HG03571 (cell line): ENCODE data around the gene SRGAP3.

Experiments used
- ATAC-seq: cut with Tn5 transposase; IDR thresholded peaks from one replicate; pipeline ENCODE4 v1.9.1; 2021; ENCODE audit not compliant: unreplicated experiment

SRGAP3 gene

DNA sequence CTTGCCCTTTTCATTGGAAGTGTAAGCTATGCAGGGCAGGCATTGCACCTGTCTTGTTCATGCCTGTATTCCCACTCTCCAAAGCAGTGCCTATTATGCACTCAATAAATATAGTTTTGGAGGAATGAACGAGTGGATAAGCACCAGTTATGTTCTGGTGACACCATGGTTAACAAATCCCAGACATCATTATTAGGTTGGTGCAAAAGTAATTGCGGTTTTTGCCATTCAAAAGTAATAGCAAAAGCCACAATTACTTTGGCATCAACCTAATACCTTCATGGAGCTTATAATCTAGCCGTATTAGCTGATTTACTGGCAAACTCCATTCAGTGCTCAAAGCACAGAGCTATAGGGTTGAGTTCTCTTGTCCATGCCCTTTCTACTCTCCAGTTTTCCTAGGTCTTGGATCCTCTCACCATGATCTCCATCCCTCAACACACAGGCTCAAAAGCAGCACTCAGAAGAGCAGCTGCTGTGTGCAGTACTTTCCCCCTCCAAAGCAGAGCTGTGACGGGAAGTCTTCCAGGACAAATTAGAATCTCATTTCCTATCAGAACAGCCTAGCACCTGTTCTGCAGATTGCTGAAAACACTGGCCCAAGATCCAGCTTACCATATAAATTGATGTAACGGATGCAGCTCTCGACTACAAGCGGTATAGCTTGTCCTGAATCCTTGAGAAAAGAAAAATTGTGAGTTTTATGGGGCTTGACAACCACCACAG is 223.0 kb downstream of the SRGAP3 start:
- no peak for ATAC-seq

DNA sequence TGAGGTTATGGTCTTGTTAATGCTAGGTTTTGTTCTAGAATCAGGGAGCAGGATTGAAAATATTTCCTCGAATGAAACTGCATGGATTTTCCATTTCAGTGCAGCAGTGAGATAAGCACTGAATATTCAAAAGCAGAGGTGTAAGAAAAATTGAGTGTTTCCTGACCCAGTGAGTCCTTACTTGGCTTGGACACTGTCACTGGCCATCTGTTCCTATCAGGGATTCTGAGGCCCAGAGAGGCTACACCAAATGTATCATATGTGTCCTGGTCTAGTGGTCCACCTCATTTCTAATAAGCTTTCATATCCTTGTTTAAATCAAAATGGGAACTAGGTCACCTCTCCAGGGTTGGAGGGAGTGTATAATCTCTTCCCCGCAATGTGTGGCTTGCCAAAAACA is 225.1 kb downstream of the SRGAP3 start:
- no peak for ATAC-seq

DNA sequence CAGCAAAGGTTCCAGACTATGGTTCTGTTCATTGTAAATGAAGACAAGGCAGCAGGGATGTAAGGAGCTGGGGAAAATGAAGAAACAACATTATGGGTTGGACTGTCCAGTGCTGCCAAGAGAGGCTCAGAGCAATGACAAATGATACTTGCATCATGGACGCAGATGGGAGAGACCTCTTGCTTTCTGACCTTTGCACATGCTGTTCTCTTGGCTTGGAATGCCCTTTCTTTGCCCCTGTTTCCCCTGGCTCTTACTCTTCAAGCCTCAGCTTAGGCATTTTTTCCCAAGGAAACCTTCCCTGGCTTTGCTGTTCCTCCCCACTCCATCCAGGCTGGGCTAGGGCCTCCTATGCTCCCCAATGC is 226.2 kb downstream of the SRGAP3 start:
- no peak for ATAC-seq

DNA sequence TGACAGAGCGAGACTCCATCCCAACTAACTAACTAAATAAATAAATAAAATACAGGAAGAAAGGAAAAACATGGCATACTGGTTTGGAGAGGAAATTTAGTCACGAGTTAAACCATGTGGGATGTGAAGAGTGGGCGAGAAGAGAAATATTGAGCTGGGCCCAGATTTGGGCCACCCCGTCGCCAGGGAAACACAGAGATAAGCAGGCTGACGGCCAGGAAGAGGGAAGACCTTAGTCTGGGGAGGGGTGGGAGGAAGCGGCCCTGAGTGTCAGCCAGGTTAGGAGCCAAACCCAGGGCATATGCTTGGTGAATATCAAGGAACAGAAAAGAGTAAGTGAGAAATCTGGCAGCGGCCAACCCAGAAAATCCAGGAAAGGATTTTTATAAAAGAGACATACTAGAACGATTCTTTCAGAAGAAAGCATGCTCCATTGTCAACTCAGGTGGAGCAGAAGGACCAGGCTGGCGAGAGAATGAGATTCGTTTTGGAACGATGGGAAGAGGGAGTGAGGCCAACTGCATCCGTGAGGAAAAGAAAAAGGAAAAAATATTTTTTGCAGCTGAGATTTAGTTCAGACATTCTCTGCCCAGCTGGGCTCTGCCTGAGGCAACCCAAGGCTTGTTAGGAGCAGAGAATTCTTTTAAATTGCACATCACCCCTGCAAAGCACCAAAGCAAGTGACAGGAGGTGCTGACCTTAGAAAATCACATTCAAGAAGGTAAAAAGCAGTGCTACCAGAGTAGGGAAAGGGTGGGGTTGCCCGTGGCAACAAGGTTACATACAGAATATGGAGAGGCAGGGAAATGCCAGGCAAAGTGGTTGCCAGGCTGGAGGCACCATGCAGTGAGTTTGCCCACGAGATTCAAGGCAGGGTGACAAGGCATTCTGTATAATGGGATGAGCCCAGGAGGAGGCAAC is 226.9 kb downstream of the SRGAP3 start:
- no peak for ATAC-seq

DNA sequence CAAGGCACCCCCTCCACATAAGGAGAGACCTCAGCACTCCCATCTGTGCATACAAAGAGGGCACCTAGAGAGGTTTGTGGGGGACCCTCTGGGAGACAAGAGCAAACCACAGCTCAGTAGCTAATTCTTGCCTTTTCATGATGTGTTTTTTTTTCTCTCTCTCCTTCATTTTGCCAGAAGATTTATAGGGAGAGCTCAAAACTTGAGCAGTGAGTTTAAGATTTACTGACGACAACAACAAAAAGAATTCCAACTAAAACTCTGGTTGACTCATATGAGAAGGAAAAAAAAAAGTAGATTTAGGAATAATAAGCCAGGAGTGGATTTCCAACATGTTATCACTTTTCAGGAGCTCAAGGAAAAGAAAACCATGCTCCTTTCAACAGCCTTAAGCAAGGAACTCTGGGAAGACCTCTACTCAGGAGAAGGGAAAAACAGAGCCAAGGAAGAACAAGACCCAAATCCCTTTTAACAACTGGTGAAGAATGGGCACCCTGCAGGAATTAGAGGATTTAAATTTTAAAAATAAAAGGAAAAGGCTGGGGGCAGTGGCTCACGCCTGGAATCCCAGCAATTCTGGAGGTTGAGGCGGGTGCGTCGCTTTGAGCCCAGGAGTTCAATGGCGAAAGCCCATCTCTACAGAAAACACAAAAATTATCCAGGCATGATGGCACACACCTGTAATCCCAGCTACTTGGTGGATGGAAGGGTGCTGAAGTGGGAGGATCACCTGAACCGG is 228.0 kb downstream of the SRGAP3 start:
- ATAC-seq = no peak

DNA sequence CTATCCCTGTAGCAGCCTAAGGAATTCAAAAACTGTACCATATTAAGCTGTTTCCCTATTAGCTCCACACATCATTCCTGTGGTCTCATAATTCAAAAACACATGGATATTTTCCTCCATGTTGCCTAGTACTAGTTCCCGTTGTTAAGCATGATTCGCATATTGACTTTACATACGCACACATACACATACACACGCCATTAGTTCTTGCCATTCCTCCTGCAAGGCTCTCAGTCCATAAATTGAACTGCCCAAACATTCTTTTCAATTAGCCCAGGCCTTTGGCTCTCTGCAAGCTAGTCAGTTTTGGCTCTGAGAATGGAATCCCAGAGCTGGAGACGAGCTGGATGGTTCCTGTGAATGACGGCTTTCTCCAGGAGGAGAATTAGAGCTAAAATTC is 229.0 kb downstream of the SRGAP3 start:
- no peak for ATAC-seq

DNA sequence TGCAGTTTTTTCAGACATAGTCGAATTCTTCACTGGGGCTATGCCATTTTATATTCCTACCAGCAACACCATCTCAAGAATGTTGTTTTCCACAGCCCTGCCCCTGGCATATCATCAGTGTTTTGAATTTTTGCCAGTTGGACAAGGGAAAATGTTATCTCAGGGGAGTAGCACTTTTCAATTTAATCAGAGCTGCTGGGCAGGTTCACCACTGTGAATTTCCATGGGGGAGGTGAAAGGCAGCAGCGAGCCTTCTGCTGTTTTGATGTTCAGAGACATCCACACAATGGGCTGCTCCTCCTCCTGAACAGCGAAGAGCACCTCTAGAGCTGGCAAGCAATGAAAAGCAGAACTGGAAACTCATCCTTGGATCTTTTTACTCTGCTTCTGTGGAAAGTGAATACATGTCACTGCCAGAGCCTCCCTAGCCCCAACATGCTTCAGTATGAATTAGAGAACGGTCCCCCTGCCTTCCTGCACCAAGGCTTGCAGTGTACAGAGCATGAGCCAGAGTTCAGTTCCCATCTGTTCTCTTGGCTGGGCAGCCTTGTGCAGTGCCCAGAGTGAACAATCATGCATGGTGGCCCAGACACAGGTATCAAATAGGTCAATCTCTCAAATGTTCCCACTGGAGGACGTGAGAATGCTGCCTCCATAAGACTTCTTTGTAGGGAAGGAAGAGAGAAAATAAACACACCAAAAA is 230.0 kb downstream of the SRGAP3 start:
- no peak for ATAC-seq

DNA sequence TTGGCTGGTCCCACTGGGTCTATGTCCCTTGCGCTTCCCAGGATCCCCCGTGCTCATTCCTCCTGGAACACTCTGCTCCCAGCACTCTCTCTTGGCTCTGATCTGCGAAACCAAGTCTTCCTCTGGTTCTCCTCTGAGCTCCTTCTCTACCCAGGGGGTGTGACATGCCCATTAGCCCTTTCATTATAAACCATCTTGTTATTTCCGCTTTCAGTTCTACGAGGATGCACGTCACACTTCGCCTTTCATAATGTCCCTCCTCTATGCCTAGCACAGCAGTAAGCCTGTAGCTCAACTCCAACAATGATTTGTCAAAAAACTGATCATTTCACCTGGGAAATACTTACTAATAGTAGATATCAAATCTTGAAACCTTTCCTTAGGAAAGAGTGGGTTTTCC is 234.2 kb downstream of the SRGAP3 start:
- ATAC-seq = no peak

DNA sequence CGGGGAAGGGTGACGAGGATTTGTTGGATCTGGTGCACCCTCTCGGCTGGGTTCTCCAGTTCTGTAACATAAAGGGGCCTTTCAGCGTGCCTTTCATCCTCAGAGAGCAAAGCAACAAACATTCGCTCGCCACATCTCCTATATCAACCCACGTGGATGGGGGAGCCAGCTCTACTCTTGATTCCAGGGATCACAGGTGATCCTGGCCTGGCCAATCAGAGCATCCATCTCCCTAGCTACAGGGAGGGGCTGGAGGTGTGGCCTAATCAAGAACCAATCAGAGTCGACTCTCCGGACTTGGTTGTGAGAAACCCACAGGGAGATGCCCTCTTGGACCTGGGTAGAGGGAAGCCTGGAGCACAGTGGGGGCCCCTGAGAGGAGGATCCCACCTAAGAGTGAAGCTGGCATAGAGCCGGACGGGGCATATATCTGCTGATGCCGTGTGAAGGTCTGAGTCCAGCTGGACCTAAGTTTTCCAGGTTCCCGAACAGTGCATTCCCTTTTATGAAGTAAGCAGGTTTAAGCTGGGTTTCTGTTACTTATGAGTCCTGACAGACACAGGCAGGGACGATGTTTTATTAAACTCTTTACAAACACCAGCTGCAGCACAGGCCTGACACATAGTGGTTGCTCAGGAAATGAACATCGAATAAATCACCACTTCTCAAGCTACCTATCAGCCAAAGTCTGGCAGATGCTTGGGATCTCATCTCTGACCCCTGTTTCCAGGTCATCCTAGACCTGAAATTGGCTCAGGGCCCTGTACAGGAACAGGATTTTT is 235.5 kb downstream of the SRGAP3 start:
- ATAC-seq = no peak

DNA sequence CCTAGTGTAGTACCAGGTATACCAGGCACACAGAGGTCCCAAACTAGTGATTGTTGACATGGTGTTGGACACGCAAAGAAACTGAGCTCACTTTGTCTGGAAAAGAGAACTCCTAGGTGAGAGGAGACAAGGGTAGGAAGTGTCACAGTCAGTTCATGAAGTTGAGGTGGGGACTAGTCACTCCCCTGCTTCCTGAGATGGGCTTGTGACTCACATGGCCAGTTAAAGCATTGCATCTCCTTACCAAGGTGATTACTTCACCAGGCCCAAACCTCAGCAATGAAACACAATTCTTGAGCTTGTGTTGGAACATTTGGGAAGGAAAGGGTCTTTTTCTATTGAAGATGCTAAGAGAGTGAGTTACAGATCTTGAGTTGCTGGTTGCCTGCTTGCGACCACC is 236.9 kb downstream of the SRGAP3 start:
- ATAC-seq = no peak

DNA sequence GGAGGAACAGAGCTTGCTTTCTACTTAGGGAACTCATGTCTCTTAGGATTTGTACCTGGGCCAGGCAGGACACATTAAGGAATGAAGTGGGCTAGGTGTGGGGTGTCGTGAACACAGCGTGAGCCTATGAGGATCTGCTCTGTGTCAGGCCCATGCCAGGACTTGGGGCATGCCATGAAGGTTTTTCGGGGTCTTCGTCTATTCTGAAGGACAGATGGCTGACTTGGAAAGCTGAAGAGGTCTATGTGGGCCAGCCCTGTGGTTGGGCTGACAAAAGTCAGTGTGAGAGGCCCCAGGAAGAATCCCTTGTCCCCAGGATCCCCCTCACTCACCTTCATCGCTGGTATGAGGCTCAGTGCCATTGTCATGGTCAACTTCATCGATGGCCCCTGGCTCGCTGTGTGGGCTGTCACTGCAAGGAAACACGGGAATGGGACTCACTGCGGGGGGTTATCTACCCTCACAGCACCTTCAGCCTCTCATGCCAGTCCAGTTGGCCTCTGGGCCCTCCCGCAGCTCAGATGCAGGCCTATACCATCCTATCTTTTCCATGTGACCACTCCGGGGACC is 239.4 kb downstream of the SRGAP3 start:
- no peak for ATAC-seq

DNA sequence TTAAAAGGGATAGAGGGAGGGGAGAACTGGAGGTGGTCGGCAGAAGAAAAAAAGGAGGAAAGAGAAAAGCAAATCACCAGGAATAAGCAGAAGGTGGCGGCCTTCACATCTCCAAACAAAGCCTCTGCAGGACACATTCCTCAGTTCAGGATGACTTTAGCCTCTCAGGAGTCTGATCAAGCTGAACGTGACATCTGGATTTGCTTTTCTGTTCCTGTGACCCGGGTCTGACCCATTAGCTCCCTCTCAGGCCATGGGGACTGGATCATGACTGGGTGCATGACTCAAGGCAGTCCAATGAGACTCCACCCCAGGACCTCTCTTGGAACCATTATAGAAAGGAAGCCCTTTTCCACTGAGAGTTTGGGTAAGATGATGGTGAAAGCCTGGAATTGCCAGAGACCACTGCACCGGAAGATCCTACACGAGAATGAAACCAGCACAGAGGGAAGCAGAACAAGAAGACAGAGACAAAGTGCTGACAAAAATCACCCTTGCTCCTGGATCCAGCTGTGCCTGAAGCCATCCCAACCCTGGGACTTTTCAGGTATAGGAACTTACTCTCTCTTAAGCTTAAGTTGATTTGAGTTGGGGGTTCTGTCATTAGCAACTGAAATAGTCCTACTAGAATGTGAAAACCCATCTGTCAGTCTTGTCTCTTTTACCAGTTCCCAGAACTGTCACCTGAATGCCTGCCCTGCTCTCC is 240.7 kb downstream of the SRGAP3 start:
- no peak for ATAC-seq

DNA sequence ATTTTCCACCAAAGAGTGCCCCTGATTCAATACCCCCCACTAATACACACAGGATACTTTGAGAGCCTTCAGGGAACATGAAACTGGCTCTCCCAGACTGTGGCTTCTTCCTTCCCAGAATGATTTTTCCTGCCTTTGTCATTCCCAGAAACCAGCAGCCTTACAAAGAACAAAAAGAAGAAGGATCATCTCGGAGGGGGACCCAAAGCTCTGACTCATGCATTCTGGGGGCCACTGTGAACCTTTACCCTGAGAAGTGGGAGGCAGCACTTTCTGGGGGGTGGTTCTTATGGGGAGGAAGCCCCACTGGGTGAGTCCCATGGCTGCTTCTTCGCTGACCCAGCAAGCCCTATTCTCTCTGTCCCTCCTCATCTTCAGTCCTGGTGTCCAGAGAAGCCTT is 241.5 kb downstream of the SRGAP3 start:
- no peak for ATAC-seq

DNA sequence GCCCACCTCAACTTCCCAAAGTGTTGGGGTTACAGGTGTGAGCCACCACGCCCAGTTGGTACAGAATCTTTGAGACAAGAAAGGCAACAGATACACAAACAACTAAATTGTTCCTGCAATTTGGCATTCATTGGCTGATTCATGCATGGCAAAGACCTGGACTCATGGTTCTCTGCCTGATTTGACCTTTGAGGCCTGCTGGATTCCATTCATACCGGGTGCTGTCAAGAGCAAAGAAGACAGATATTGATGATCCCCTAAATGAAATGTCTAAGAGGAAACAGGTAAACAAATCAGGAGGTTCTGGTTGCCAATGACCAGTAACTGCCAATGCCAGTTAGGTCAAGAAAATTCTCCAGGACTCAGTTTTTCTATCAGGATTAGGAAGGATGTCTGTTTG is 242.2 kb downstream of the SRGAP3 start:
- ATAC-seq = no peak

DNA sequence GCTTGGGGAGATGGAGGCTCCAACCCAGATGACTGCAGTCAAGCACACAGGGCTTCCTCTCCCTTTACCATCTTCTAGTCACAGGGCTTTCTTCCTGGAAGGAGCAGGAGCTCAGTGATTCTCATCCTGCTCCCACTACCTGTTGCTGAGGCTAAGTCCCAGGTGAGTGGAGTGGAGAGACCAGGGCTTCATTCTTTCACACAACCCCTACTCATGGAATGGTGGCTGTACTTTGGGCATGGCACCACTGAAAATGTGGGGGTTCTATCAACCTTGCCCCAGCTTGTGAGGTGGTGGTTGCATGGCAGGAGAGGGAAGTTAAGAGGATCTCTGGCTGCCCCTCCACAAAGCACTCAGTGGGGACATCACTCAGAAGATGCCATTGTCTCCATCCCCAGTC is 249.4 kb downstream of the SRGAP3 start:
- no peak for ATAC-seq

DNA sequence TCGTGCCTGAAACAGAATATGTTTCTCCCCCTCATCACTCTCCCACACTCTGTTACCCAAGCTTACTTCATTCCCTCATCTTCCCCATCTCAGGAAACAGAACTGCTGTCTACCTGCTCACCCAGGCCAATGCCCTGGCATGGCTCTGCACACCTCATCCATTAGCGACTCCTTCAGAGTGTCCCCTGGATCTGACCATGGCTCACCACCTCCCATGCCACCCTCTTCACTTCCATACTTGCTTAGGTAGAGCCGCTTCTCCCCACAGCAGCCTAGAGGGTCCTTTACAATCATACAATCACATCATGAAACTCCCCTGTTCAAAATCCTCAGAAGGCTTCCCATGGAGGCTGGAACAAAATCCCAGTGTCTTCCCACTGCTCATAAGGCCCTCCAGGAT is 252.3 kb downstream of the SRGAP3 start:
- ATAC-seq = no peak

DNA sequence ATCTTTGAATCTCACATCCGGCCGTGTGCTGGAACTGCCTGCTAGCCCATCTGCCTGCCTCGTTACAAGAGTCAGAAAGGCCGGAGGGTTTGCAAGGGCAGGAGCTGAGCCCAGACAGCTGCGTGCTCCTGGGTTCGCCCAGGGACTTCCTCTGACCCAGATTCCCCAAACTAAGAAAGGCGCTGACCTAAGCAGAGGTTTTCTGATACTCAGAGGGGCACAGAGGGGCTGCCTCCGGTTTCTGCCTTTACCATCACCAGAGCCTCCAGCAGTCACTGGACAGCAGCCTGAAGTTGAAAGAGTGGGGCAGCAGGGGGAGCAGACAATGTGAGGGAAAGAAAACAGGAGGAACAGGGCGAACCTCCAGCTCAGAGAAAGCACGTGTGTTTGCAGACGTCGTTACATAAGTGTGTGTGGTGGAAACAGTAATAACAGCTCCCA is 252.7 kb downstream of the SRGAP3 start:
- no peak for ATAC-seq

DNA sequence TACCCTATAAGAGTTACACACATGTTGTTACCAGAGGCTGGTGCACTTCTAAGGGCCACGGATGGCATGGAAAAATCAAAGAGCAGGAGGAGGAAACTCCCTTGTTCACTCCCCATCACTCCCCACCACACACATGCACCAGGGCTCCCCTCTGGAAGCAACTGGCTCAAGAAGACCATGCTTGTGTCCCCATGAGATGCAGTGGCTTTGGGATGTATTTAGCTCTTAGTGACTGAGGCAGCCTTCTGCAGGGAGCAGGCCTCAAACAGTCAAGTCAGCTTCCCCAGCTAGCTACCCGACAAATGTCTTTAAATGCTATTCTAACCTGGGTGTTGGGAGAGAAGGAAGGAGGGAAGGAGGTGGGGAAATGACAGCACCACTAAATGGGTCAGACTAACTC is 253.2 kb downstream of the SRGAP3 start:
- ATAC-seq = no peak

DNA sequence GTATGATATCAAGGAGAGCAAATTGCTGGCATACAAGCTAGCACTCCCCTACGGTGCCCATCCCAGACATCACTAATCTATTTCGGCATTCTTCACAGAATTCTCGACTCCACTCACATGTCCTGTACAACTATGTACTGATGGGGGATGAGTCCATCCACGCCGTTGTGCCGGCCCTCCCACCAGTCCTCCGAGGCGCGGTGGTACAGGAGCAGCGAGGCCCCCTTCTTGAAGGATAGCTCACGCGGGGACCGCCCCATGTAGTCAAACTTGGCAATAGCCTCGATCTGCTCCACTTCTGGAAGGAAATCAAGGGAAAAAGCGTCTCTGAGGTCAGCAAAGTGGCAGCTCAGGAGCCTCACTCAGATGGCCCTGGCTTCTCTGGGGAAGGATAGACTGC is 255.2 kb downstream of the SRGAP3 start:
- no peak for ATAC-seq
